Esophagus squamous epithelium (tissue), 5 donors: ENCODE measurements around the gene GPRASP1. TPM values are rescaled to one million over a fixed set of nuclear protein-coding genes. Genes with fewer than 3 reads are reported as not detected.

Experiments used
- DNase-seq: peaks from one replicate; lab custom pipeline; 2025; lab: John Stamatoyannopoulos, UW
- H3K27ac ChIP-seq, 4 donors: fragments of 200-600 bp; sonication (generic); one replicate each; pipeline ENCODE4 v1.5.1; 2016 to 2019; ENCODE audit warnings: mild to moderate bottlenecking in 1 of 4
- H3K27me3 ChIP-seq, 4 donors: fragments of 200-600 bp; sonication (generic); 1 replicate in 3 of 4; 2 replicates in 1 of 4; pipeline versions ENCODE4 v1.5.1 to v1.6.0; 2017 to 2021; ENCODE audit warnings: antibody characterized with exemption in 1 of 4
- H3K36me3 ChIP-seq, 3 donors: fragments of 200-600 bp; sonication (generic); one replicate each; pipeline ENCODE4 v1.5.1; 2016 to 2019
- H3K4me1 ChIP-seq, 3 donors: fragments of 200-600 bp; sonication (generic); one replicate each; pipeline ENCODE4 v1.5.1; 2017 to 2019
- H3K4me3 ChIP-seq, 4 donors: fragments of 200-600 bp; sonication (generic); 1 replicate in 3 of 4; 2 replicates in 1 of 4; pipeline ENCODE4 v1.5.1; 2016 to 2019; ENCODE audit warnings: mild to moderate bottlenecking in 2 of 4, moderate library complexity in 1 of 4
- H3K9me3 ChIP-seq, 3 donors: fragments of 200-600 bp; sonication (generic); one replicate each; pipeline ENCODE4 v1.5.1; 2016 to 2019
- POLR2A ChIP-seq, 4 donors: fragments of 450-650 bp; IDR thresholded peaks; one replicate each; pipeline ENCODE4 v1.6.1; 2017; ENCODE audit warnings: antibody characterized with exemption in 4 of 4, mild to moderate bottlenecking in 4 of 4, moderate library complexity in 3 of 4
- WGBS, 2 donors: methylation state at CpG; one replicate each; pipeline ENCODE4 v1.1.5; 2018; 5-methylcytosine and 5-hydroxymethylcytosine counted together
- intact Hi-C: fragments of 100-400 bp; cut with DNase I; formaldehyde crosslinking; loops from one replicate; pipeline ENCODE4 v1.15.0; 2022
- total RNA-seq, 4 donors: library from RNA; depleted of rRNA; stranded (reverse); fragments of >200 nt; gene quantifications; one replicate each; pipeline ENCODE4 v1.1.0, GENCODE V29; 2016
- TF ChIP-seq, protein P1 (sequence below), 6 experiments: fragments of 450-650 bp in 4 of 6; fragments of 200-600 bp in 2 of 6; sonication (generic) in 2 of 6; IDR thresholded peaks; one replicate each; pipeline ENCODE4 v1.5.1; 2016 to 2019; ENCODE audit warnings: antibody characterized with exemption in 6 of 6, mild to moderate bottlenecking in 4 of 6, moderate library complexity in 4 of 6
- donor health status: DM: yes; HTN: yes; CAD: no.

GPRASP1 gene, protein sequence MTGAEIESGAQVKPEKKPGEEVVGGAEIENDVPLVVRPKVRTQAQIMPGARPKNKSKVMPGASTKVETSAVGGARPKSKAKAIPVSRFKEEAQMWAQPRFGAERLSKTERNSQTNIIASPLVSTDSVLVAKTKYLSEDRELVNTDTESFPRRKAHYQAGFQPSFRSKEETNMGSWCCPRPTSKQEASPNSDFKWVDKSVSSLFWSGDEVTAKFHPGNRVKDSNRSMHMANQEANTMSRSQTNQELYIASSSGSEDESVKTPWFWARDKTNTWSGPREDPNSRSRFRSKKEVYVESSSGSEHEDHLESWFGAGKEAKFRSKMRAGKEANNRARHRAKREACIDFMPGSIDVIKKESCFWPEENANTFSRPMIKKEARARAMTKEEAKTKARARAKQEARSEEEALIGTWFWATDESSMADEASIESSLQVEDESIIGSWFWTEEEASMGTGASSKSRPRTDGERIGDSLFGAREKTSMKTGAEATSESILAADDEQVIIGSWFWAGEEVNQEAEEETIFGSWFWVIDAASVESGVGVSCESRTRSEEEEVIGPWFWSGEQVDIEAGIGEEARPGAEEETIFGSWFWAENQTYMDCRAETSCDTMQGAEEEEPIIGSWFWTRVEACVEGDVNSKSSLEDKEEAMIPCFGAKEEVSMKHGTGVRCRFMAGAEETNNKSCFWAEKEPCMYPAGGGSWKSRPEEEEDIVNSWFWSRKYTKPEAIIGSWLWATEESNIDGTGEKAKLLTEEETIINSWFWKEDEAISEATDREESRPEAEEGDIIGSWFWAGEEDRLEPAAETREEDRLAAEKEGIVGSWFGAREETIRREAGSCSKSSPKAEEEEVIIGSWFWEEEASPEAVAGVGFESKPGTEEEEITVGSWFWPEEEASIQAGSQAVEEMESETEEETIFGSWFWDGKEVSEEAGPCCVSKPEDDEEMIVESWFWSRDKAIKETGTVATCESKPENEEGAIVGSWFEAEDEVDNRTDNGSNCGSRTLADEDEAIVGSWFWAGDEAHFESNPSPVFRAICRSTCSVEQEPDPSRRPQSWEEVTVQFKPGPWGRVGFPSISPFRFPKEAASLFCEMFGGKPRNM (N-terminal part only)
- 1 to 10 TPM in 3 of 4 donors, under 1 TPM in 1; 0.45 to 8.0 (median 1.4) TPM for total RNA-seq

DNA sequence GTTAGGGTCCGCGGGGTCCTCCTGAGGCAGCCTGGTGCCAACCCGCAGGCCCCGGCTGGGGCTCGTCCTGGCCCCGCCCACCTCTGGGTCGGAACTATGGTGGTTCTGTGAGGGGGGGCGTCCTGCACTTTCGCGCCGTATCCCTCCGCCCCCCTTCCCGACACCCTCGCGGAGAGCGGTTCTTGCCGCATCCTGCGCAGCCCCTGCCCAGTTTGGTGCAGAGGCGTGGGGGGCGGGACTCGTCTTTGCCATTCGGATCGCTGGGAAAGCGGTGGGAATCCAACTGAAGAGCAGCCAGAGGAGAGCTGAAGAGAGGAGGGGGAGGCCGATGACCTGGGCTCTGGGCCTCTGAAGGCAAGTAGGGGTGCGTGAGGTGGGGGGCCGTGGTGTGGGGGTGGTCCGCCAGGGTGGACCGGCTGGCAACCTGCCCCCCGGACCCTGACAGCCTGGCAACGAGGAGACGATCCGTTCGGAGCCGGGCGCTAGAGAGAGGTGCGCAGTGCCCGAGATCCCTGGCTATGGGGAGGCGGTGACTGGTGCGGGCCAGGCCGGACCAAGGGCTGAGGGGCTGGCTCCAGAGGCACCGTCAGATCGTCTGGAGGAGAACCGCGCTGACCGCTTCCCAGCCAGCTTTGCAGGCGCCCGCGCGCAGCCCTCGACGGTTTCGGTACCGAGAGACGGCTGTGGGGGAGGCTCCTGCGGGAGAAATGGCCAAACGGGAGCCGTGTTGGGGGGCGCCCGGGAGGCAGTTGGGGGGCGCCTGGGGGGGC is at the start of gene GPRASP1:
GPRASP1 (plus strand) TSS at position 242 of the 770 bp plus-strand sequence. CDS start 2,431 bp downstream, outside the sequence.
- no peaks in the 10 kb centered on the region for H3K9me3 ChIP-seq
- no peaks in the 10 kb centered on the region for H3K27me3 ChIP-seq
- peaks cover 0 to 16% (median 3%) of the 10 kb centered on the region in 3 donors for H3K4me1 ChIP-seq
- WGBS, 2 donors, result no CpG with 5 or more reads among the region's 61 CpGs
- H3K27ac ChIP-seq, result peak within 1 kb of the TSS; percentile 62 to 86 (median 77)
- H3K36me3 ChIP-seq, result no peaks in the 10 kb centered on the region
- TF ChIP-seq POLR2A (IDR thresholded peaks at IDR 0.05), result peak in 2 of 4 donors; percentile 22 to 39
- TF ChIP-seq, protein P1, sequence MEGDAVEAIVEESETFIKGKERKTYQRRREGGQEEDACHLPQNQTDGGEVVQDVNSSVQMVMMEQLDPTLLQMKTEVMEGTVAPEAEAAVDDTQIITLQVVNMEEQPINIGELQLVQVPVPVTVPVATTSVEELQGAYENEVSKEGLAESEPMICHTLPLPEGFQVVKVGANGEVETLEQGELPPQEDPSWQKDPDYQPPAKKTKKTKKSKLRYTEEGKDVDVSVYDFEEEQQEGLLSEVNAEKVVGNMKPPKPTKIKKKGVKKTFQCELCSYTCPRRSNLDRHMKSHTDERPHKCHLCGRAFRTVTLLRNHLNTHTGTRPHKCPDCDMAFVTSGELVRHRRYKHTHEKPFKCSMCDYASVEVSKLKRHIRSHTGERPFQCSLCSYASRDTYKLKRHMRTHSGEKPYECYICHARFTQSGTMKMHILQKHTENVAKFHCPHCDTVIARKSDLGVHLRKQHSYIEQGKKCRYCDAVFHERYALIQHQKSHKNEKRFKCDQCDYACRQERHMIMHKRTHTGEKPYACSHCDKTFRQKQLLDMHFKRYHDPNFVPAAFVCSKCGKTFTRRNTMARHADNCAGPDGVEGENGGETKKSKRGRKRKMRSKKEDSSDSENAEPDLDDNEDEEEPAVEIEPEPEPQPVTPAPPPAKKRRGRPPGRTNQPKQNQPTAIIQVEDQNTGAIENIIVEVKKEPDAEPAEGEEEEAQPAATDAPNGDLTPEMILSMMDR (IDR thresholded peaks at IDR 0.05), result no peak
- intact Hi-C loops, result no loop called here
- peak; percentile 9 for DNase-seq
- peak within 1 kb of the TSS; percentile 41 to 72 (median 60) for H3K4me3 ChIP-seq

DNA sequence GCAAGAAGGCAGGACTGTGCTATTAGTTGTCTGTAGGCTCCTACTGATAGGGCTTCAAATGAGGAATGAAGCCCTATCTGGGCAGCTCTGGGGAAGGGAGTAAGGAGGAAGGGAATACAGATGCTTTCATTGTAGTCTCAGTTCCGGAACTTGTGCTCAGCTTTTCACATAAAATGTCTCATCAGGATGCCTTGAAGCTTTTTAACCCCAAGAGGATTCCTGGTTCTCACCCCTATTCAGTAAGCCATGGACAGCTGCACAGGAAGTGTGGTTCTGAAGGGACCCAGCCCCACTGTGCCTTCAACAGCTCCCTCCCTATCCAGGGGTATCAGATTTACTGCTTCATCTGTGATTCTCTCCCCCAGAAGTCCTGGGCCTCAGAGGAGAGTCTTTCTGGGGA is 47.0 kb upstream of the GPRASP1 start:
- intact Hi-C loops, result no loop called here
- H3K4me1 ChIP-seq, result peaks cover 0 to 14% (median 0%) of the 10 kb centered on the region in 3 donors
- no peaks in the 10 kb centered on the region for H3K27me3 ChIP-seq

DNA sequence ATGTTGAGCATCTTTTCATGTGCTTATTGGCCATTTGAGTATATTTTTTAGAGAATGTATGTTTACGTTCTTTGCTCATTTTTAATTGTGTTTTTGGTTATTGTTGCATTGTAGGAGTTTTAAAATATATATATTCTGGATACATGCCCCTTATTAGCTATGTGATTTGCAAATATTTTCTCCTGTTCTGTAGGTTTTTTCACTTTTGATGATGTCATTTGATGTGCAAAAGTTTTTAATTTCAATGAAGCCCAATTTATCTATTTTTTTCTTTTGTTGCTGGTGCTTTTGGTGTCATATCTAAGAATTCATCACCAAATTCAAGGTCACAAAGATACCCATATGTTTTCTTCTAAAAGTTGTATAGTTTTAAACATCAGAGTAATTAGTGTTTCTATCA is 45.2 kb upstream of the GPRASP1 start:
- Histone ChIP-seq H3K4me3 (no peak overlapping the region), H3K4me1 (peaks cover 0 to 5% (median 0%) of the 10 kb centered on the region in 3 donors), H3K27ac (no peak overlapping the region), H3K36me3 (peaks cover 0 to 21% (median 0%) of the 10 kb centered on the region in 3 donors), H3K9me3 (no peaks in the 10 kb centered on the region), H3K27me3 (no peaks in the 10 kb centered on the region)
- WGBS, 2 donors, result 83 to 92% methylated on average over 1 of the region's 1 CpG
- TF ChIP-seq, protein P1 (IDR thresholded peaks at IDR 0.05), result no peak
- TF ChIP-seq POLR2A (IDR thresholded peaks at IDR 0.05), result no peak
- intact Hi-C loops, result no loop called here
- DNase-seq, result no peak

More for the DNA sequence above, 47.0 kb upstream of the GPRASP1 start:
- TF ChIP-seq POLR2A (IDR thresholded peaks at IDR 0.05), result no peak
- TF ChIP-seq, protein P1 (IDR thresholded peaks at IDR 0.05), result no peak
- no peak overlapping the region for H3K4me3 ChIP-seq
- WGBS, 2 donors, result 62 to 83% methylated on average over 1 of the region's 1 CpG
- DNase-seq, result no peak
- H3K9me3 ChIP-seq, result no peaks in the 10 kb centered on the region
- H3K27ac ChIP-seq, result no peak overlapping the region
- peaks cover 0 to 14% (median 0%) of the 10 kb centered on the region in 3 donors for H3K36me3 ChIP-seq

DNA sequence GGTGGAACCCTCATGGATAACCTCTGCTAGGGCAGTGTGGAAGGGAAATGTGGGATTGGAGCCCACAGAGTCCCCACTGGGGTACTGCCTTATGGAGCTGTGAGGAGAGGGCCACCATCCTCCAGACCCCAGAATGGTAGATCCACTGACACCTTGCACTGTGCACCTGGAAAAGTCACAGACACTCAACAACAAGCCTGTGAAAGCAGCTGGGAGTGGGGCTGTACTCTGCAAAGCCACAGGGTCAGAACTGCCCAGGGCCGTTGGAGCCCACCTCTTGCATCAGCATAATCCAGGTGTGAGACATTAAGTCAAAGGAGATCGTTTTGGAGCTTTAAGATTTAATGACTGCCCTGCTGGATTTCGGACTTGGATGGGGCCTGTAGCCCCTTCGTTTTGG is 40.4 kb upstream of the GPRASP1 start:
- WGBS, 2 donors, result 62 to 95% methylated on average over 2 to 4 of the region's 4 CpGs
- H3K27ac ChIP-seq, result no peak overlapping the region
- TF ChIP-seq, protein P1 (IDR thresholded peaks at IDR 0.05), result no peak
- TF ChIP-seq POLR2A (IDR thresholded peaks at IDR 0.05), result no peak

More for the DNA sequence above, 40.4 kb upstream of the GPRASP1 start:
- intact Hi-C loops, result no loop called here
- H3K9me3 ChIP-seq, result no peaks in the 10 kb centered on the region
- H3K36me3 ChIP-seq, result peaks cover 0 to 12% (median 0%) of the 10 kb centered on the region in 3 donors
- H3K4me3 ChIP-seq, result no peak overlapping the region
- no peaks in the 10 kb centered on the region for H3K4me1 ChIP-seq
- DNase-seq, result no peak
- H3K27me3 ChIP-seq, result peaks cover 0 to 5% (median 0%) of the 10 kb centered on the region in 4 donors
